ENCODE results near the gene FAM43B. TPM values are rescaled to one million over a fixed set of nuclear protein-coding genes. Genes with fewer than 3 reads are reported as not detected.

Gene FAM43B
- total RNA-seq, 1 donor, result under 0.01 TPM

- H3K4me3 ChIP-seq (ENCODE audit: low read depth, low read length), result no peak overlapping the region
- TF ChIP-seq CTCF (IDR thresholded peaks at IDR 0.05; ENCODE audit: insufficient read depth, low read depth, low read length), result no peak
- DNase-seq (ENCODE audit: low read depth), result no peak
Measured at GRCh38 chr1:20578721-20579395, 26.5 kb downstream of the FAM43B start.

- no peak for TF ChIP-seq CTCF (IDR thresholded peaks at IDR 0.05; ENCODE audit: insufficient read depth, low read depth, low read length)
- H3K4me3 ChIP-seq (ENCODE audit: low read depth, low read length), result no peak overlapping the region
- no peak for DNase-seq (ENCODE audit: low read depth)
Measured at GRCh38 chr1:20584890-20585289, 32.5 kb downstream of the FAM43B start.

GRCh38 chr1:20586953-20587660, 34.7 kb downstream of the FAM43B start:
- no peak for TF ChIP-seq CTCF (IDR thresholded peaks at IDR 0.05; ENCODE audit: insufficient read depth, low read depth, low read length)
- no peak for DNase-seq (ENCODE audit: low read depth)
- H3K4me3 ChIP-seq (ENCODE audit: low read depth, low read length), result no peak overlapping the region

GRCh38 chr1:20587661-20588053, 35.3 kb downstream of the FAM43B start:
- peak; percentile 40 for DNase-seq (ENCODE audit: low read depth)
- no peak overlapping the region for H3K4me3 ChIP-seq (ENCODE audit: low read depth, low read length)
- TF ChIP-seq CTCF (IDR thresholded peaks at IDR 0.05; ENCODE audit: insufficient read depth, low read depth, low read length), result no peak

- H3K4me3 ChIP-seq (ENCODE audit: low read depth, low read length), result peak within 1 kb of the TSS; percentile 46
- DNase-seq (ENCODE audit: low read depth), result no peak
Measured at GRCh38 chr1:20588634-20589225, 36.4 kb downstream of the FAM43B start, which contains the start of gene CDA. TSS of gene CDA (plus strand) at chr1:20589097. CDS start at chr1:20589130, 33 bp downstream.

More at GRCh38 chr1:20588634-20589225, 36.4 kb downstream of the FAM43B start, which contains the start of gene CDA:
- no peak for TF ChIP-seq CTCF (IDR thresholded peaks at IDR 0.05; ENCODE audit: insufficient read depth, low read depth, low read length)
